GM18519 (cell line): Measurements from ENCODE around the gene LIPC.

Experiments
- ATAC-seq: cut with Tn5 transposase; IDR thresholded peaks from one replicate; pipeline ENCODE4 v1.9.1; 2021; ENCODE audit warnings: mild to moderate bottlenecking, moderate library complexity; ENCODE audit not compliant: unreplicated experiment, low FRiP score

Gene LIPC

DNA sequence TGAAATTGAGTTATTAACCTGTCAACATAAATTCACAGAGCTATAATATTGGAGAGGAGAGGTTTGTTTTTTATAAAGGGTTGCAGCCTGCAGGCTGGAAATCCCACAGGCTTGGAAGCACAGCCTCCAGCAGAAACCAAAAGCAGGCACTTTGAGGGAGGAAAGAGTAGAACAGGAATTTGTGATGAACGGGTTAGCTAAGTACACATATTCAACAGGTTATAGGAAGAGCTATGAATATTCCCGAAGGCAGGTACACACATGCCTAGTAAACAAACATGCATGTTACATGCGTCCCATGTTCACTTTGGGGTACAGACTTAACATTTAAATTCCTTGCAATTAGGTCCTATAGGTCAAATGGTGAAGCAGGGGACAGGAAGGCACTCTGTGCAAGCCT, 25.9 kb upstream of the LIPC start:
- ATAC-seq, result no peak

DNA sequence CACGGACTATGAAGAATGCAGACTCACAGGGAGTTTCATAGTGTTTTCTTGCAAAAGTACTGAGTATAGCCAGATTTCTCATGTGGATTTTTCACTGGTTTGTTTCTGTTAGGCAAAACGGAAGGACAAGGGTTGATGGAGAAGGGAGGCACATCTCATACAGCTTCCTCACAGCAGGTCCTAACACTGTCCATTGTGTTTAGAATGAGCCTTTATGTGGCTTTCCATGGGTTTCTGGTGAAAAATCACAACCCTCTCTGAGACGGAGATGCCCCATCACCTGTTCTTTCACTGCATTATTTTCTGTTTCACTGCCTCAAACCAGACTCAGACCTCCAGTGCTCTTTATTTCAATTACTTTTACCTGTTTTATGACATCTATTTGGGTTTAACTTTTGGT, 25.0 kb upstream of the LIPC start:
- ATAC-seq, result no peak

DNA sequence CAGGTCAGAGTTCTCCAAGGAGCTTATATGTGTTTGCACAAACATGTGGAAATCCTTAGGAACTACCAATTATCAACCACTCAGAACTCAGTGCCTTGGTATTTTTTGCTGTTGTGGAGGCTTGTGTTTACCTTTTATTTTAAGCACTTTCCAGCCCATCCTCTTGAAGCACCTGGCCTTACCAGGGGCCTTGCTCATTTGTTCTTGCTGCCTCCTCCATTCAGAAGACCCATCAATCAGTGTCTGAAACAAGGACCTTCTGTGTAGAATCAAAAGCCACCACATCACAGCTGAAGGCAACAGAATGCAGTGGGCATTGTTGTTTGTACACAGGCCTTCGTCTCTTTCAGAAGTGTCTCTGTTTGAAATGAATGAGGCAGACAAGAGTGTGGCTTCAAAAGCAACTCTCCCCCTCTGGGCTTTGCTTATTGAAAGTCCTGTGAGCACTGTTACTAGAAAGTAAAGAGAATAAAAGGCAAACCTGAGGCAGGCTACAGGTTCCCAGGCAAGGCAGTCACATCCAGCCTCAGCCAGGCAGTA, 24.5 kb upstream of the LIPC start:
- ATAC-seq, result no peak

DNA sequence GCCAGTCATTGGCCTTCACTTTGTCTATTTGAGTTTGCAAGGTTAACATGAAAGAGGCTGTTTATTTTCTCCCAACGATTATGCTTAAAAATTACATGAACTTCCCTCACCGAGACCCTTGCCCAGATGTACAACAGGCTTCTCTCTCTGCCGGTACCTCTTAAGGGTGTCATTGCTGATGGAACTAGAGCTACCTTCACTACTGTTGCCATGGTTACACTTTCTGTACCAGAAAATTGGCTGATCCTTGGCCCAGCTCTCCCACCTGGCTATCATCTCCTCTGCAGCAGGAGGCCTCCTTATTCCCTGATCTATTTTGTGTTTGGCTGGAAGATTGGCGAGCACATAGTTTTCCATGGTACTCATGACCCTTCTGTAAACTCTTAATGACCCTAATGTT, 24.0 kb upstream of the LIPC start:
- no peak for ATAC-seq

DNA sequence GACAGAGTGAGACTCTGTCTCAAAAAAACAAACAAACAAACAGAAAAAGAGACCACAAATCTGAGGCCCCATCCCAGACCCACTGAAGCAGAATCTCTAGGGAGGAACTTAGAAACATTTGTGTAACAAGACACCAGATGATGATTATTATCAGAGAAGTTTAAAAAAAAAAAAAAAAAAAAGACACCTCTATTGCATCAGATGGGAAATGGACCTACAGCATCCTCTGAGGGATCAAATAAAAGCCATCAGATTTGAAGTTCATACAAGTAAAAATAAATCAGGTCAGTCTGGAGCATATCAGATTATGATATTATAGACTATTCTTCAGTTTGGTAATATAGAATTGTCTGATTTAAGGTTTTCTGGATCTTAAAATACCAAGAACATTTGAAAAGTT, 21.9 kb upstream of the LIPC start:
- ATAC-seq, result no peak

DNA sequence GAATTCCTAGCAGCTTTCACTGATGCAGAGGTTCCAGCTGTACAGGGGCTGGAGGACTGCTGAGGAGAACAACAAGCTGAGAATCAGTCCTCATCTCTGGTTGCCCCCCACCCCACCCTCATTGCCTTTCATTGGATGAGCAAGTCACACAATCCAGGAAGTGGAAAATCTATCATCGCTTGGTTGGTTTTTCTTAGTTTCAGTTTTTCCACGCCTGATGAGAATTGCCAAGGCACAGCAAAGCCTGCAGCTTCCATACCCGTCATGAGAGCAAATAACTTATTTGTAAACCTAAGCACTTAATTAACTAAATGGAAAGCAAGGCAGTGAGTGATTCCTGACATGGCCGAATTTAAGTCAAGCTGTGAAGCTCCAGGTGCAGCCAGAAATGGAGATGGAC, 21.4 kb upstream of the LIPC start:
- no peak for ATAC-seq

DNA sequence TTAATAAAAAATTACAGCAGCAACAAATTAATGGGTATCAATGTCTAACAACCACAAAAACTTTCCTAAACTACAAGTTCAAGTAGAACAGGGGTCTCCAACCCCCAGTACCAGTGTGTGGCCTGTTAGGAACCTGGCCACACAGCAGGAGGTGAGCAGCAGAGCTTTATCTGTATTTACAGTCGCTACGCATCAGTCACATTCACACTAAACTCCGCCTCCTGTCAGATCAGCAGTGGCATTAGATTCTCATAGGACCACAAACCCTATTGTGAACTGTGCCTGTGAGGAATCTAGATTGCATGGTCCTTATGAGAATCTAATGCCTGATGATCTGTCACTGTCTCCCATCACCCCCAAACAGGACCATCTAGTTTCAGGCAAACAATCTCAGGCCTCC, 18.5 kb upstream of the LIPC start:
- no peak for ATAC-seq

DNA sequence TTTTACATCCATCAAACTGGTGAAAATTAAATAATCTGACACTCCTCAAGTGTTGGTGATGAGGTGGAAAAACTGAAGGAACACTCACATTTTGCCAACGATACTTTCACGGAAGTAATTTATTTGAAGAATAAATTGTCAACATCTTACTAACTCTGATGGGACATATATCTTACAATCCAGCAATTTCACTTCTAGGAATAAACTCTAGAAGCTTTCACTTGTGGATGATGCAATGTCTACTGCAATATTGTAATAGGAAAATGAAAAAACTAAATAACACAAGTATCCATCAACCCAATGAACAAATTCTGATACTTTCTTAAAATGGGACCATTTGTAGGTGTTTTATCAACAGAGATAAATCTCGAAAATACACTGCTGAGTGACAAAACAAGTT, 16.2 kb upstream of the LIPC start:
- no peak for ATAC-seq

DNA sequence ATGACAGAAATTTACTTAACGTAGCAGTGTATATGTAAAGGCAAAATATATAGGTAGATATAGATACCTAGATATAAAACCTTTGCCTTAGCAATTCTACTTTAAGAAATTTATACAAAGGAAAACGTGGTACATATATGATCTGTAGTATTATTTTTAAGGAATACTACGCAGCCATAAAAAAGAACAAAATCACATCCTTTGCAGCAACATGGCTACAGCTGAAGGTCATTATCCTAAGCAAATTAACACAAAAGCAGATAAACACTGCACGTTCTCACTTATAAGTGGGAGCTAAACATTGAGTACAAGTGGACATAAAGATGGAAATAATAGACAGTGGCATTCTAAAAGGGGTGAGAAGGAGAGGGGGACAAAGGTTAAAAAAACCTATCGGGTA, 14.8 kb upstream of the LIPC start:
- no peak for ATAC-seq

DNA sequence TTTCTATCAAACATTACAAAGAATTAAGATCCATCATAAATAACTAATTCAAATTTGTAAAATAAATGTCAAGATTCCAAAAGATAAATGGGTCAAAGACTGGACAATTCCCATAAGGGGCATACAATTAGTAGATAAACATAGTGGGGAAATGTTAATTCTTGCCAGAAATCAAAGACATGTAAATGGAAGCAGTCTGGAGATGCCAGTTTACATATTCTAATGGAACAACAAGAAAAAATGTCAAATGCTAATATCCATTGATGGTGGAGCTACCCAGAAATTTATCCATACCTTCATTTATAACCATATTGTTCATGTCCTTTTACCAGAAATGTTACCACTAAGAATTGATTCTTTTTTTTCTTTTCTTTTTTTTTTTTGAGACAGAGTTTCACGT, 13.7 kb upstream of the LIPC start:
- no peak for ATAC-seq

DNA sequence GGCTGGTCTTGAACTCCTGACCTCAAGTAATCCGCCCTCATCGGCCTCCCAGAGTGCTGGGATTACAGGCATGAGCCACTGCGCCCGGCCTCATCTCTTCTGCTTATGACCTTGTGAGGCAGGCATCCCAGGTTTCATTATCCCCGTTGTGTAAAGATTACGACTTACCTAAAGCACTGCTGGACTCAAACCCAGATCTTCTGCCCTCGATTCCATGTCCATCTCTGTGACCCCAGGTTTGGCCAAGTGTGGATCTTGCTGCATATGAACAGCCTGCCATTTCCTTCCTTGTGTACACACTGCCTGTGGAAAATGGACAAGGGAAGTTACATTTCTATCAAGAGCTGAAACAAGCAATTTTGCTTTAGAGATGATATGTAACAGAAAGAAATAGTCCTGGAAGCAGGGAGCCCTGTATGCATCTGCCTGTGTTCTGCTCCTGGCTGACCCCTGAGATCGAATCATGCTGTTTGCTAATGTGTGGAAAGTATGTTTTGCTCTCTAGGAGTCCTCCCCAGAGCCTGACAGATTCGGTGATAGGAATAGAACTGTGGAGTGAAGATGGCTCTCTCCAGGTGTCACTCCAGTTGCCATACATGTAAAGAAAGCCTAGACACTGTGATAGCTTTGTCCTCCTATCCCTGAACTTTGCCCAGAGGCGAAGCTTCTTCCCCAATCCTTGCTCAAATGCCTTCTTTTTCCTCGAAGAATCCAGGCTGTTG, 11.8 kb upstream of the LIPC start:
- ATAC-seq, result no peak

DNA sequence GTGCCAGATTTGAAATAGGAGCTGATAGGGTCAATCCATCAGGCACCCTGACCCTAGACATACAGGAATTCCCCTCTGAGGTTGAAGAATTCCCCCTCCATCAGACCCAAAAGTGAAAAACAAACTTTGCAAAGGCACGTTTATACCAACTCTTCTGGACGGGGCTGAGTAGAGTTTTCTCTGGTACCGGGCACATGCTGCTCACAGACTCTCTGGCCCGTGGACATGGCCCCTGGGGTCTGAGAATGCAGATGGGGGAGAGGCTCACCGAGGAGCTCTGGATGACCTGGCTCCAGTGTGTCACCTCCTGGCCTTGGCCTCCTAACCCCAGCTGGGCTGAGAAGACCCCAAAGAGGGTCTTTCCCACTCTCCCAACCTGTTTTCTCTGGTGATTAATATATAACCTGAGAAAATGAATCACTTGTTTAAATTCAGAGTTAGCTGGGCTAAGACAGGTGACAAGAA, 11.2 kb upstream of the LIPC start:
- ATAC-seq, result no peak

DNA sequence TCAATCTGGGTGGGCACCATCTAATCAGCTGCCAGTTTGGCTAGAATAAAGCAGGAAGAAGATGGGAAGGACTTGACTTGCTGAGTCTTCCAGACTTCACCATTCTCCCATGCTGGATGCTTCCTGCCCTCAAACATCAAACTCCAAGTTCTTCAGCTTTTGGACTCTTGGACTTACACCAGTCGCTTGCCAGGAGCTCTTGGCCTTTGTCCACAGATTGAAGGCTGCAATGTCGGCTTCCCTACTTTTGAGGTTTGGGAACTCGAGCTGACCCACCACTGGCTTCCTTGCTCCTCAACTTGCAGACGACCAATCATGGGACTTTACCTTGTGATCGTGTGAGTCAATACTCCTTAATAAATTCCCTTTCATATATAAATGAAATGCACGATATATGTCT, 8.6 kb upstream of the LIPC start:
- no peak for ATAC-seq

DNA sequence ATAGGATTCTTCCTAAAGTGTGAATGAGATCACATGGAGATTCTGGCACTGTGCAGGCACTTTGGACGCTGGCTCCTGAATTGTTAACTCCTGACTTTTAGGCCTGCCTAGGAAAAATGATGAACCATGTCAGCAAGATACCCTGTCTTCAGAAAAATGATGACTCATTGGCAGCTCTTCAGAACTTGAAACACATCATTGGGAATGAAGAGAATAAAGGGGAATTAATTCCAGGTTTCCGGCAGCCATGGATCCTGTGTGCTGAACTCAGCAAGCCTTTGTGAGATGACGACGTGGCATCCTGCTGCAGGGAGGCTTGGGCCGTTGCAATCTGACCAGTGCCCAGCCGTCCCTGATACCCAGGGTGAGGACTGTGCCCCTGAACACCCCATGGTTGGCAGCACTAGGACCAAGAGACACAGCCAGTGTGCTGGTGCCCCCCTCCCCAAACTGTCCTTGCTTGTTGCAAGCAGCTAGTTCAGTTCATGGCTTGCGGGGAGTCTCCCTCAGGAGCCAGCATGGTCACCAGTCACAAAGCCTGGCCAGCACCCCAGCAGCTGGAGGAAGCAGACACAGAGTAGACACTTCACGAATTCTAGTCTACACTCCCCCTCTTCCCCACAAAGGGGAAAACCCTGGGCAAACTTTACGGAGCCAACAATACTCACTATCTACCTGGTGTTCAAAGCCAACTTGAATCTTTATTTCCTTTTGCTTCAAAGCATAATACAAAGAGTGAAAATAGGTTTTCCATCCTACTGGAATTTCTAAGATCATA, 7.8 kb upstream of the LIPC start:
- no peak for ATAC-seq

DNA sequence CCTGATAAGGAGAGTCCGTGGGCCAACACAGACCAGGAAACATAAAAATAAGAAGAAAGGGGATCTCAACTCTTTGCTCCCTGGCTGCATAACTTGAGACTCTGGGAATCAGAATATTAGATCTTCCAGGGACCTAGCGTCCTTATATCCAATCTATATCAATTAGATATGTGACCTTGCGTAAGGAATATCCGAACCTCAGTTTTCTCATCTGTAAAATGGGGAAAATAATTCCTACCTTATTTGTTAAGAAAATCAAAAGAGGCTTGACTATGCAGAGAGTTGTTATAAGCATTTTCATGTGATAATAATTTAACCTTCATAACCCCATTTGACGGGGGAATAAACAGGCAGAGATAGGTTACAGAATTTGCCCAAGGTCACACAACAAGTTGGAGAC, 7.1 kb upstream of the LIPC start:
- ATAC-seq, result no peak

DNA sequence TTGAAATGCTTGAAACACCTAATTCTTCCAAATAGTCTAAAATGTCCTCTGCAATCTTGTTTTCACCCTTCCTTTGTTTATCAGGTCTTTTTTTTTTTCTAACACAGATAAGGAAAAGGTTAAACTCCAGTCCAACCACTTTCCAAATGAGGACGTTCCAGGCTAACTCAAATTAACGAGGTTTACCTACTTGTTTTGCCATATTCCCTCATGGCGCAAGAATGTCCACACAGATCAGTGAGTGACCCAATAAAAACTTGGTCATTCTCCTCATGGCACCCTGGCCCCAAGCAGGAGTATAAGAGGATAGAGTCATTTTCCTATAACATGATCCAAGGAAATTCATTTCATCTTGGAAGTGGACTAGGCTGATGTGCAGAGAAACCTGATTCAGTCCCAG, 6.6 kb upstream of the LIPC start:
- no peak for ATAC-seq

DNA sequence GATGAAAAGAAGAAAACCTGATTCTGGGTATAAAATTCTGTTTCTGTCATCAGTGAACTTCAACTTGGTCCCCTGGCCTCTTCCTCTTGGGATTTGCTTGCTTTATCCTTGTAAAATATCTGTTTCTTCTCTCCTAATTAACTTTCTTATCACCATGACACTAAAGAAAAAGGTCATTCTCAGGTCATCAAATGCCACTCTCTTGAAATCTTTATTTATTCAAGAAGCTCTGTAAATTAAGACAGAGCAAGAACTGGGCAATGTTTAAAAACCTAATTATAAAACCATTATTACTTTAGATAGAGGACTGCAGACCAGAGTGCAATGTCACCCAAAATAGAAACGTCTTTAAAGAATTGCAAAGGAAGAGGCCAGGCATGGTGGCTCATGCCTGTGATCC, 6.0 kb upstream of the LIPC start:
- ATAC-seq, result no peak

DNA sequence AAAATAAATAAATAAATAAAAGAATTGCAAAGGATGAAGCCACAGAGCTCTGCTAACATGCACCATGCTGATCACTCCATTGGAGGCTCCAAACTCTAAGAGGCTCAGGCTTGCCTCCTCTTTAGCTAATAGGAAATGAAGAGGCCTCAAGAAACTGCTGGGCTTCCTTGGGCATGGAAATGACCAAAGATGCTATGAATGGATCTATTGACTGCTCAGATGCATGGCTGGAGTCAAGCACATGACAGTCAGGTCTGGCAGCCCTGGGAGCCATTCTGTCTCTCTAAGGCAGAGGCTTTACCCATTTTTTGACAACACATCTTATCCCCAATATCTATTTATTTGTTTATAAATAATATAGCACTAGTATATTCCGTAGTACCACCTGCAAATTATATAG, 5.3 kb upstream of the LIPC start:
- ATAC-seq, result no peak

DNA sequence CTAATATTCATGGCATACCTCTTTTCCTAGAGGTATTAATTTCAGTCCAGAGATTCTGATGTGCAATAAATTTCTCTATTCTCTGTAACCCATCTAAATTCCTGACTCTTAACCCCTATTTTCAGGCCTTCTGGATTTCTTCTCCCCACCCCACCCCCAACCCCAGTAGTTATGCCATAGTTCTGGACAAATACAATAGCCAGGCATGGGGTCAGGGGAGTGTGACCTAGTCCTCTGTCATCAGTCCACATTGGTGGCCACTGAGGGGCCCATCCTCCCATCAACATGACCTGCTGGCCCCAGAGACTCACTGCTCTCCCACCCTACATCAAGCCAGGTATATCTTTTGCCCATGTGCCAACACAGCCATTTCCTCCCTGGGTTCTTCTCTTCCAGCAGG, 3.8 kb upstream of the LIPC start:
- no peak for ATAC-seq

DNA sequence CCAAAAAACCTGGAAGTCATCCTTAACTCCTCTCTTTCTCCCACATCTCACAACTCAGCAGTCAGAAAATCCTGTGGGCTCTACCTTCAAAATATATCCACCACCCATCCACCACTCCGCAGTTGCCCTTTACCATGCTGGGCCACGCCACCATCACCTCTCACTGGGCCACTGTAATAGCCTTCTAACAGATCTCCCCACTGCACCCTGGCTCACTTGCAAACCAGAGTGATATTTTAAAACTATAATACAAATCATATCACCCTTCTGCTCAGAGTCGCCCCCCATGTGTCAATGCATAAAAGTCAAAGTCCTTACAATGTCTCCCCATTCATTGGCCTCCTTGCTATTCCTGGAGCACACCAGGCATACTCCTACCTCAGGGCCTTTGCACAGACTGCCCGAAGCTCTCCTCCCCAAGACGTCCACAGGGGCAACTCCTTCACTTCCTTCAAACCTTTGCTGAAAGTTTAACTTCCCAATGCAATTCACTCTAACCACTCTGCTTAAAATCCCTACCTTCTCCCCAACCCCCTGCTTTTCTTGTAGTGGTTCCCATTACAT, 1.5 kb upstream of the LIPC start:
- ATAC-seq, result no peak

DNA sequence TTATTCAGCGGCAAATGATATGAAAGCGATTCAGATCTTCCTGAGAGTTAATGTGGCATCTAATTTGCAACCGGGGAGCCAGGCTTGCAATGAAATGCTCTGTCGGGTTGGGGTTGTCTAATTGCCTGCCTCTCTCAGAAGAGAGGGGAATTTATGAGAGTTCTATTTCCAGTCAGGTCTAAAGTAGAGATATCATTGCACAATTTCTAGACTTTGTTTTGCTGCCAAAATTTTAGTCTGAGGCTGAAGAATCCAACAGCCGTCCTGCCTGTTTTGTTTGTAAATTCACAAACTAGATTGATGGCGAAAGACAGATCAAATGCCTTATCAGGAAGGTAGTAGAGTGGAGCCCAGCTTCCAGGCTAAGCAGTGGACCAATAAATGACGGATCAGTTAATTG, 610 bp downstream of the LIPC start:
- ATAC-seq, result no peak
